ENCODE measurements around the gene GLA.

Gene GLA

GRCh38 chrX:101411984-101412383, 4.3 kb upstream of the GLA start:
- H3K36me3 ChIP-seq (ENCODE audit: control insufficient read depth in 2 of 2, insufficient read depth in 1 of 2, low read length in 2 of 2): peaks cover 0 to 22% of the 10 kb centered on the region in 2 experiments; a peak in 2 of 3 replicates
- TF ChIP-seq ZNF776 (tag by site-specific recombination; IDR thresholded peaks at IDR 0.05; ENCODE audit: borderline replicate concordance): no peak
- no peak for TF ChIP-seq ZNF558 (tag by site-specific recombination; IDR thresholded peaks at IDR 0.05)
- no peak for TF ChIP-seq PRDM6 (tag by site-specific recombination; IDR thresholded peaks at IDR 0.05)
- no peak for TF ChIP-seq ZBTB7A (tag by site-specific recombination; IDR thresholded peaks at IDR 0.05; ENCODE audit: low read depth)
- no peak for TF ChIP-seq ZNF292 (tag by site-specific recombination; IDR thresholded peaks at IDR 0.05; ENCODE audit: borderline replicate concordance, low read depth)
- no peak for TF ChIP-seq MZF1 (tag by site-specific recombination; IDR thresholded peaks at IDR 0.05; ENCODE audit: borderline replicate concordance)
- no peak for TF ChIP-seq PATZ1 (tag by site-specific recombination; IDR thresholded peaks at IDR 0.05)
- no peak for TF ChIP-seq ZNF514 (tag by site-specific recombination; IDR thresholded peaks at IDR 0.05)
- TF ChIP-seq MYNN (tag by site-specific recombination; IDR thresholded peaks at IDR 0.05; ENCODE audit: borderline replicate concordance): no peak
- POLR2A ChIA-PET: interaction anchor here (2.0 kb wide), 1 partner anchor 21 kb away, joined by 6 read pairs; the partner anchor contains the start of gene RPL36A
- no peaks in the 10 kb centered on the region for H3K9me3 ChIP-seq (ENCODE audit: control insufficient read depth, insufficient read depth, low read depth, low read length)
- H3K4me3 ChIP-seq (ENCODE audit: low read depth, low read length): no peak overlapping the region
- H3K4me1 ChIP-seq (ENCODE audit: control insufficient read depth, insufficient read depth, low read length): peaks cover 6% of the 10 kb centered on the region
- no peak overlapping the region for H3K27ac ChIP-seq (ENCODE audit: extremely low read depth, low read depth, low read length)
- CTCF ChIA-PET: interaction anchor here (0.6 kb wide), 1 partner anchor 933 kb away, joined by 3 read pairs; no protein-coding TSS in a partner anchor

GRCh38 chrX:101410461-101410860, 2.7 kb upstream of the GLA start:
- no peak overlapping the region for H3K27ac ChIP-seq (ENCODE audit: extremely low read depth, low read depth, low read length)
- no peaks in the 10 kb centered on the region for H3K9me3 ChIP-seq (ENCODE audit: control insufficient read depth, insufficient read depth, low read depth, low read length)
- no peak for TF ChIP-seq KLF10 (tag by site-specific recombination; IDR thresholded peaks at IDR 0.05)
- TF ChIP-seq ZNF621 (tag by site-specific recombination; IDR thresholded peaks at IDR 0.05): no peak
- no peak for TF ChIP-seq ZNF18 (tag by site-specific recombination; IDR thresholded peaks at IDR 0.05)
- no peak for TF ChIP-seq ZSCAN4 (tag by site-specific recombination; IDR thresholded peaks at IDR 0.05)
- TF ChIP-seq ZNF639 (tag by site-specific recombination; IDR thresholded peaks at IDR 0.05): no peak
- TF ChIP-seq ZNF792 (tag by site-specific recombination; IDR thresholded peaks at IDR 0.05): no peak
- TF ChIP-seq ZNF600 (tag by site-specific recombination; IDR thresholded peaks at IDR 0.05): no peak
- no peak for TF ChIP-seq ZNF76 (tag by site-specific recombination; IDR thresholded peaks at IDR 0.05; ENCODE audit: borderline replicate concordance, low read depth)
- TF ChIP-seq ZNF704 (tag by site-specific recombination; IDR thresholded peaks at IDR 0.05): no peak
- TF ChIP-seq ZFHX2 (tag by site-specific recombination; conservative IDR thresholded peaks at IDR 0.05): no peak
- no peak for TF ChIP-seq ZNF596 (tag by site-specific recombination; IDR thresholded peaks at IDR 0.05)
- TF ChIP-seq ZBTB1 (tag by site-specific recombination; IDR thresholded peaks at IDR 0.05): no peak
- no peak for TF ChIP-seq ZNF670 (tag by site-specific recombination; IDR thresholded peaks at IDR 0.05; ENCODE audit: low read depth)
- TF ChIP-seq ZNF175 (tag by site-specific recombination; IDR thresholded peaks at IDR 0.05): no peak
- TF ChIP-seq ZNF169 (tag by site-specific recombination; IDR thresholded peaks at IDR 0.05): no peak
- TF ChIP-seq ZNF248 (tag by site-specific recombination; IDR thresholded peaks at IDR 0.05): no peak
- no peak for TF ChIP-seq SALL2 (tag by site-specific recombination; IDR thresholded peaks at IDR 0.05; ENCODE audit: borderline replicate concordance)
- no peak for TF ChIP-seq BCL11A (tag by site-specific recombination; IDR thresholded peaks at IDR 0.05; ENCODE audit: low read depth)
- TF ChIP-seq ZNF501 (tag by site-specific recombination; IDR thresholded peaks at IDR 0.05): no peak
- POLR2A ChIA-PET: no interaction called here
- CTCF ChIA-PET: no interaction called here
- H3K36me3 ChIP-seq (ENCODE audit: control insufficient read depth in 2 of 2, insufficient read depth in 1 of 2, low read length in 2 of 2): peaks cover 0 to 22% of the 10 kb centered on the region in 2 experiments; a peak in 2 of 3 replicates
- H3K4me3 ChIP-seq (ENCODE audit: low read depth, low read length): no peak overlapping the region
- H3K4me1 ChIP-seq (ENCODE audit: control insufficient read depth, insufficient read depth, low read length): peaks cover 6% of the 10 kb centered on the region

All from HEK293 (cell line).